NCI-H1105 treated with DMSO at 0.1 percent for 48 hours (cell line): ENCODE data around the gene PDZK1.
"Not testable (repeated sequence)": the region's sequence is repeated elsewhere in the genome, so short reads cannot be mapped to it uniquely, and the experiment has no call there.

ENCODE experiments used
- DNase-seq: peaks from one replicate; lab custom pipeline; 2025; lab: John Stamatoyannopoulos, UW

PDZK1 gene

GRCh38 chr1:145656245-145656943 is 50.8 kb downstream of the PDZK1 start:
- DNase-seq = not testable (repeated sequence)

GRCh38 chr1:145643990-145644389 is 63.2 kb downstream of the PDZK1 start:
- not testable (repeated sequence) for DNase-seq

- not testable (repeated sequence) for DNase-seq
Observed at GRCh38 chr1:145641886-145642285, 65.3 kb downstream of the PDZK1 start.

GRCh38 chr1:145636237-145636636 is 70.9 kb downstream of the PDZK1 start:
- not testable (repeated sequence) for DNase-seq

GRCh38 chr1:145622177-145622576 is 85.0 kb downstream of the PDZK1 start:
- DNase-seq = not testable (repeated sequence)
